Psoas muscle (tissue), 8 donors: ENCODE data around the gene ADGRG4. TPM values are rescaled to one million over a fixed set of nuclear protein-coding genes. Genes with fewer than 3 reads are reported as not detected.
"Not testable (repeated sequence)": the region's sequence is repeated elsewhere in the genome, so short reads cannot be mapped to it uniquely, and the experiment has no call there.

Experiments
- ATAC-seq, 4 donors: fragments of 200-7000 bp; cut with Tn5 transposase; one replicate each; pipeline ENCODE4 v1.9.1; 2020; ENCODE audit warnings: moderate library complexity in 3 of 4, mild to moderate bottlenecking in 2 of 4
- DNase-seq, 2 donors: peaks; one replicate each; pipeline ENCODE4 v3.0.0-alpha.2; 2020
- H3K27ac ChIP-seq: fragments of 200-600 bp; one replicate; pipeline ENCODE4 v1.8.0; 2022
- H3K27me3 ChIP-seq, 3 donors: fragments of 200-600 bp in 1 of 3; one replicate each; pipeline versions ENCODE4 v1.6.1 to v1.8.0; 2013 to 2022; ENCODE audit warnings: low read length in 2 of 3, mild to moderate bottlenecking in 2 of 3, moderate library complexity in 1 of 3; ENCODE audit not compliant: insufficient read depth in 3 of 3
- H3K36me3 ChIP-seq, 2 donors: fragments of 200-600 bp in 1 of 2; one replicate each; pipeline versions ENCODE4 v1.6.1 to v1.8.0; 2013 to 2022; ENCODE audit warnings: low read depth in 1 of 2, mild to moderate bottlenecking in 1 of 2, moderate library complexity in 1 of 2; ENCODE audit not compliant: insufficient read depth in 1 of 2
- H3K4me1 ChIP-seq: fragments of 200-600 bp; one replicate; pipeline ENCODE4 v1.8.0; 2022
- H3K4me3 ChIP-seq: fragments of 200-600 bp; one replicate; pipeline ENCODE4 v1.8.0; 2022; ENCODE audit warnings: mild to moderate bottlenecking
- H3K9me3 ChIP-seq: fragments of 200-600 bp; one replicate; pipeline ENCODE4 v1.8.0; 2022
- WGBS, 3 donors: extraction: QIAGEN DNeasy Blood & Tissue Kit; methylation state at CpG; one replicate each; pipeline versions ENCODE4 v1.1.6 to v1.1.7; 2013; 5-methylcytosine and 5-hydroxymethylcytosine counted together
- intact Hi-C, 2 donors: fragments of 100-400 bp; cut with DNase I; formaldehyde crosslinking; loops; one replicate each; pipeline versions ENCODE4 v1.11.0 to v1.14.2; 2022
- long read RNA-seq, 2 donors: library from polyadenylated mRNA; unstranded; transcript quantifications; one replicate each; pipeline ENCODE4 v2.0.0, GENCODE V29; 2021
- polyA plus RNA-seq, 3 donors: library from polyadenylated mRNA; stranded (reverse); fragments of 200-250 nt; gene quantifications; one replicate each; pipeline ENCODE4 v1.2.3, GENCODE V29; 2013
- total RNA-seq, 4 donors: library from RNA; stranded (reverse); fragmentation: NEBNext Ultra II Directional in 2 of 4; extraction: Animal tissue kit (Norgen Biotek cat#: 25700) in 2 of 4; gene quantifications; one replicate each; pipeline versions ENCODE4 v1.2.1 to v1.2.4, GENCODE V29; 2021 to 2023
- TF ChIP-seq, protein P1 (sequence below): fragments of 200-600 bp; IDR thresholded peaks from one replicate; pipeline ENCODE4 v1.8.0; 2022; ENCODE audit warnings: antibody characterized with exemption
- donor health status: healthy with polysubstance abuse.
- donor health status: DM: no; HTN: no; CAD: no; lungs with moderate emphysema.
- donor health status: Bipolar disorder and iron deficiency.
- donor health status: healthy.
- donor health status: DM: yes; HTN: yes; CAD: no.
- donor health status: DM: no; HTN: no; CAD: no.
- donor health status: DM: no; HTN: no; CAD: no.
- donor health status: DM: yes; HTN: yes; CAD: no.

Gene ADGRG4
- under 1 TPM in 3 of 4 donors, not detected in 1; 0.05 to 0.12 (median 0.06) TPM for total RNA-seq
- not detected for polyA plus RNA-seq
- long read RNA-seq, donor 1 = 0 reads
- long read RNA-seq, donor 2 = 0 reads

DNA sequence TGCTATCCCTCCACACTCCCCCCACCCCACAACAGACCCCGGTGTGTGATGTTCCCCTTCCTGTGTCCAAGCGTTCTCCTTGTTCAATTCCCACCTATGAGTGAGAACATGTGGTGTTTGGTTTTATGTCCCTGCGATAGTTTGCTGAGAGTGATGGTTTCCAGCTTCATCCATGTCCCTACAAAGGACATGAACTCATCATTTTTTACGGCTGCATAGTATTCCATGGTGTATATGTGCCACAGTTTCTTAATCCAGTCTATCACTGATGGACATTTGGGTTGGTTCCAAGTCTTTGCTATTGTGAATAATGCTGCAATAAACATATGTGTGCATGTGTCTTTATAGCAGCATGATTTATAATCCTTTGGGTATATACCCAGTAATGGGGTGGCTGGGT lies at the start of gene ADGRG4:
ADGRG4 (plus strand) TSS at position 243 of the 400 bp plus-strand sequence. CDS start 7,815 bp downstream, outside the sequence.
- H3K4me1 ChIP-seq, H3K27me3 ChIP-seq, H3K4me3 ChIP-seq, ATAC-seq, intact Hi-C loops, DNase-seq, H3K27ac ChIP-seq, H3K9me3 ChIP-seq, H3K36me3 ChIP-seq: not testable (repeated sequence)
- WGBS, 3 donors = 90 to 97% (median 94%) methylated on average over 4 of the region's 4 CpGs

GRCh38 chrX:136251041-136251991 lies 49.4 kb upstream of the ADGRG4 start, which contains the start of gene MAP7D3:
Gene MAP7D3, minus strand, starts transcription at chrX:136251400. Its CDS starts 42 bp downstream, at chrX:136251358.
- intact Hi-C loops = no loop called here
- Histone ChIP-seq H3K4me1 (no peaks in the 10 kb centered on the region), H3K9me3 (no peaks in the 10 kb centered on the region), H3K36me3 (no peaks in the 10 kb centered on the region), H3K27ac (peak within 1 kb of the TSS; percentile 72), H3K27me3 (peaks cover 0 to 8% (median 0%) of the 10 kb centered on the region in 3 donors), H3K4me3 (peak within 1 kb of the TSS; percentile 77)
- DNase-seq (peak; percentile 62 to 82), ATAC-seq (peak; percentile 90 to 95 (median 92))
- WGBS, 3 donors = 2 to 34% (median 20%) methylated on average over 5 to 56 of the region's 73 CpGs
- TF ChIP-seq, protein P1, sequence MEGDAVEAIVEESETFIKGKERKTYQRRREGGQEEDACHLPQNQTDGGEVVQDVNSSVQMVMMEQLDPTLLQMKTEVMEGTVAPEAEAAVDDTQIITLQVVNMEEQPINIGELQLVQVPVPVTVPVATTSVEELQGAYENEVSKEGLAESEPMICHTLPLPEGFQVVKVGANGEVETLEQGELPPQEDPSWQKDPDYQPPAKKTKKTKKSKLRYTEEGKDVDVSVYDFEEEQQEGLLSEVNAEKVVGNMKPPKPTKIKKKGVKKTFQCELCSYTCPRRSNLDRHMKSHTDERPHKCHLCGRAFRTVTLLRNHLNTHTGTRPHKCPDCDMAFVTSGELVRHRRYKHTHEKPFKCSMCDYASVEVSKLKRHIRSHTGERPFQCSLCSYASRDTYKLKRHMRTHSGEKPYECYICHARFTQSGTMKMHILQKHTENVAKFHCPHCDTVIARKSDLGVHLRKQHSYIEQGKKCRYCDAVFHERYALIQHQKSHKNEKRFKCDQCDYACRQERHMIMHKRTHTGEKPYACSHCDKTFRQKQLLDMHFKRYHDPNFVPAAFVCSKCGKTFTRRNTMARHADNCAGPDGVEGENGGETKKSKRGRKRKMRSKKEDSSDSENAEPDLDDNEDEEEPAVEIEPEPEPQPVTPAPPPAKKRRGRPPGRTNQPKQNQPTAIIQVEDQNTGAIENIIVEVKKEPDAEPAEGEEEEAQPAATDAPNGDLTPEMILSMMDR = no peak

- Histone ChIP-seq H3K27me3 (no peaks in the 10 kb centered on the region), H3K9me3 (no peaks in the 10 kb centered on the region), H3K4me1 (no peaks in the 10 kb centered on the region), H3K27ac (peak overlapping the region; percentile 41), H3K4me3 (no peak overlapping the region), H3K36me3 (no peaks in the 10 kb centered on the region)
- intact Hi-C loops = loop anchor here in 1 of 2 donors (5.0 kb wide), 1 partner anchor 93 kb away; no protein-coding TSS in a partner anchor
- DNase-seq (no peak), ATAC-seq (no peak)
- 30 to 45% (median 42%) methylated on average over 5 of the region's 5 CpGs for WGBS, 3 donors
- TF ChIP-seq, protein P1 = no peak
These were observed 45.2 kb upstream of the ADGRG4 start for GRCh38 chrX:136255541-136255940.

DNA sequence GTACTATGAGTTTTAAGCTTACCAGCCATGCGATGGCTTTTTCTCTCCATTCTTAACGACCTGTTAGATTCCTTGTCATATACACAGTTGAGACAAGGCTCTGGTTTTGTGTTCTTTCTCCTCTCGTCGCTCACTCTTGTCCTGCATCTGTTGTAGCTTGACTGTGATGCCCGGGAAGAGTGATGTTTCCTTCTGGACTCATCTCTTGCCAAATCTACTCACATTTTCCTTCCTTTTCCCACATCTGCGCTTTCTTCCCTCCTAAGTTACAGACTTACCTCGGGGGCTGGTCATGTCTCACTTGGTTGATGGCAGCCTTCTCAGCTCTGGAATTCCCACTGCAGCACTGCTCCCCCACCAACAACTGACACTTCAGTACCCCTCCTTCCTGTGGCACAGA lies 44.7 kb upstream of the ADGRG4 start:
- DNase-seq (no peak), ATAC-seq (no peak)
- H3K27ac ChIP-seq = peak overlapping the region; percentile 41
- no peaks in the 10 kb centered on the region for H3K27me3 ChIP-seq
- no peak overlapping the region for H3K4me3 ChIP-seq
- TF ChIP-seq, protein P1 = no peak
- H3K36me3 ChIP-seq = no peaks in the 10 kb centered on the region
- no peaks in the 10 kb centered on the region for H3K9me3 ChIP-seq
- intact Hi-C loops = loop anchor here in 1 of 2 donors (5.0 kb wide), 1 partner anchor 94 kb away; no protein-coding TSS in a partner anchor
- WGBS, 3 donors = 30 to 42% (median 35%) methylated on average over 7 of the region's 7 CpGs
- H3K4me1 ChIP-seq = no peaks in the 10 kb centered on the region

DNA sequence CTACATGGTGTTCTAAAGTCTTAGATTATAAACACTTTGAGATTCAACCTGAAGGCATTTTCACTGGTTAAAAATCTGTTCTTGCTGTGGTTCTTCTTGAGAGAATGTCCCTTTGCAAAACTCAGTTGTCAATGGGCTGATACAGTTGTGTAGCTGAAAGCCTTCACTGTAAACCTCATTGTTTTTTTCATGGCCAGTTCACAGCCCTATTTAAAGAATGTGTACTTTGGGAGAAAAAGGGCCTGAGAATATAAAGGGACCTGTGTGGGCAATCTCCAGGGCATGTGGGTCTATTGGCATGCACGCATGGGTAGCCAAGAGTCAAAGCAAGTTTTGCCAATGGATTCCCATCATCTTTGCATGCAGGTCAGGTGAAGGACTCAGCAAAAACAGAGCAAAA lies 41.8 kb upstream of the ADGRG4 start:
- H3K4me3 ChIP-seq = no peak overlapping the region
- intact Hi-C loops = loop anchor here in 1 of 2 donors (5.0 kb wide), 1 partner anchor 97 kb away; no protein-coding TSS in a partner anchor
- WGBS, 3 donors = 68 to 100% (median 86%) methylated on average over 1 of the region's 1 CpG
- H3K4me1 ChIP-seq = no peaks in the 10 kb centered on the region
- no peak for DNase-seq
- TF ChIP-seq, protein P1 = no peak
- H3K36me3 ChIP-seq = no peaks in the 10 kb centered on the region
- no peaks in the 10 kb centered on the region for H3K27me3 ChIP-seq
- H3K27ac ChIP-seq = peak overlapping the region; percentile 55
- H3K9me3 ChIP-seq = no peaks in the 10 kb centered on the region
- ATAC-seq = no peak
